Endometrial microvascular endothelial cells (primary cell): ENCODE results near the gene COBL. TPM values are rescaled to one million over a fixed set of nuclear protein-coding genes. Genes with fewer than 3 reads are reported as not detected.
"Not testable (repeated sequence)": the region's sequence is repeated elsewhere in the genome, so short reads cannot be mapped to it uniquely, and the experiment has no call there.

Source experiments
- in situ Hi-C: cut with HindIII; loops from 2 replicates; pipeline ENCODE4 v1.10.0; 2017; ENCODE audit warnings: low sequenced_read_pairs, low pct_unique_long_range_greater_than_20kb; ENCODE audit errors: inconsistent ontology term
- total RNA-seq: library from RNA; depleted of rRNA; stranded (reverse); fragments of >200 nt; gene quantifications from one replicate; pipeline ENCODE4 v1.2.3, GENCODE V29; 2015; ENCODE audit errors: inconsistent ontology term

COBL gene
- total RNA-seq, 1 donor from 2014 or later: not detected

DNA sequence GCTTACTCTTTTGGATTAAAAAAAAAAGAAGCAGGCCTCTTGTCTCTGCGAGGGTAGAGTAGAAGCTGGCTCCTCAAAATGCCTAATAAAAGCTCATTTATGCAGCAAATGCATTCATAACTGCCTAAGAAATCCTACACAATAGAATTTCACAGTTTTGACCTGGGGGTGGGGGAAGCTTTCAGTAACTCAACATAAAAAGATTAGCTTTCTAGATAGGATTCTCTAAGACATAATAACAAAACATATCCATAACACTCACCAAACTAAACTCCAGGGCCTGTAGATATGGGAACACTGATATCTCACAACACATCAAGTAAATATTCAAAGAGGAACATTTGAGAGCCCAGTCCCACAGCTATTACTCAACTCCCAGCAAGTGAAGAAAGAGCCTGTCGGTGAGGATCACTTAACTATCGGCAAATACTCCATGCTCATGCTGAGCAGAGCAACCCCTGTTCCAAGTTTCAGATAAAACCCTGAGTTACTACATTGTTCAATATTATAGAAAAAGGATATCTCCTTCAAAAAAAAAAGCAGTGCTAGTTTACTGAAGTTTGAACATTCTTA is 88.1 kb downstream of the COBL start:
- in situ Hi-C loops: no loop called here

DNA sequence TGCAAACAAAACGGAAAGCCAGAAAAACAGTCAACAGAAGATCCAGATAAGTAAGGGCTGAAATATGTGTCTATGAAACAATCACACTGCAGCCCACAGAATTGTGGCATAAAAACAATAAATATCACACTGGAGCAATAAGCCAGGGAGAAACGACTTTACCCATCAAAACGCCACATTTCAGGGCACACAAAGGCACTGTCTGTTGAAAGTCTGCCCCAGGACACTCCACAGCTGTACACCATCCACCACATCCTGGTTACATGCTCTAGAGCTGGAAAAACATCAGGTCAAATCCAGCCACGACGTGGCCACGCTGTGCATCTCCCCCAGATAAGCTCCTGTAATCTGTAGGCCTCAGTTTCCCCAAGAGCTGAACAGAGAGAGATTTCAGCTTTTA is 88.7 kb downstream of the COBL start:
- in situ Hi-C loops: no loop called here

DNA sequence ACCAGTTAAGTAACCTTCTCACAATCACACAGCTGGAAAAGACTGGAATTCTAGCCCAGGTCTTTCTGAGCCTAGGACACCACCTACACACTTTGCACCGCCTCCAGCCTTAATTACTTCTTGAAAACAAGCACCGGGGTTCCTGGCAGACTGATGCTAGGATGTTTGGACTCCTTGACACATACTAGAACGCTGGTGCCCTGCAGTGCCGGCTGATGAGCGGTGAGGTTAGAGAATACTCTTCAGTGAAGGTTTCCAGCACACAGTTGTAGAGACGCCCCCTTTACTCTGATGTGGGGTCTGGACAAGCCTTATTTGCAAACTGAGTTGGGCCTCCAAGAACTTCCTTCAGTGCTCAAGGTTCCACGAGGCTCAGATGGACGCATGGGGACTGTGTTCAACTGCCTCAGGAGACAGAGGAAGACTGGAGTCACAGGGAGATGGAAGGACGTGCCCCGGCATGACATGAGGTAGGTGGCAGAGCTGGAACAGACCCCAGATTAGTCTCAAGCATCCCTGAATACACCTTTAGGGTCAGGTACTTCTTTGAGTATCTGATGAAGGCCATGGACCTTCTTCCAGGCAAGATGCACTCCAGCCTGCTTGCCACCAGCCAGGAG is 89.6 kb downstream of the COBL start:
- in situ Hi-C loops: no loop called here

DNA sequence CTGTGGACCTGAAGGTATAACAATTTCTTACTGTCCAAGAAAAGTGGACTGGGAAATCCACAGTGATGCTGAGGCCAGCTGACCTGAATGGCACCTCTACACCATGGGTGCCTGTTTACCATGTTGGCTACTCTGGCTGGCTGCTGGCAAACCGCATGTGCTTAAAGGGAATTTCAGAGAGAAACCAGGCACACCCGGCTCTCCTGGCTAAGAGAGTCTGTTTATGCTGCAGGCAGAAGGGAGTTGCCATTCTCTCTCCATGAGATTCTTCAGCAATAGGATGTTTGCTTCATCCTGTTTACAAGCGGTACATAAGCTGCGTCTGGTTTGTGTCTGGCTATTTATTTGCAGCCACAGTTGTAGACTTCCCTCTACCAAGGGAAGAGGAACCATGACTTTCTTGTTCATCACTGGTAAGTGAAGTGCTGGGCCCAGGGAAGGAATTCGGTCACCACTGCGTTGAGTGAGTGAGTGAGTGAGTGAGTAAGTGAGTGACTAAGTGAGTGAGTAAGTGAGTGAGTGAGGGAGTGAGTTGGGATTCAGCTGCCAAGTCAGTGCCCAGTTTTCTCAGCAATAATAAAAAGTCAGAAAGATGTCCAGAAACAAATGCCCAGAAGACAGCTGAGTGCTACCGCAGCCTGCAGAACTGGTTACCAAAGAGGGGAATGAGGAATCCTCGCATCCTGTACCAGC is 90.4 kb downstream of the COBL start:
- in situ Hi-C loops: no loop called here

DNA sequence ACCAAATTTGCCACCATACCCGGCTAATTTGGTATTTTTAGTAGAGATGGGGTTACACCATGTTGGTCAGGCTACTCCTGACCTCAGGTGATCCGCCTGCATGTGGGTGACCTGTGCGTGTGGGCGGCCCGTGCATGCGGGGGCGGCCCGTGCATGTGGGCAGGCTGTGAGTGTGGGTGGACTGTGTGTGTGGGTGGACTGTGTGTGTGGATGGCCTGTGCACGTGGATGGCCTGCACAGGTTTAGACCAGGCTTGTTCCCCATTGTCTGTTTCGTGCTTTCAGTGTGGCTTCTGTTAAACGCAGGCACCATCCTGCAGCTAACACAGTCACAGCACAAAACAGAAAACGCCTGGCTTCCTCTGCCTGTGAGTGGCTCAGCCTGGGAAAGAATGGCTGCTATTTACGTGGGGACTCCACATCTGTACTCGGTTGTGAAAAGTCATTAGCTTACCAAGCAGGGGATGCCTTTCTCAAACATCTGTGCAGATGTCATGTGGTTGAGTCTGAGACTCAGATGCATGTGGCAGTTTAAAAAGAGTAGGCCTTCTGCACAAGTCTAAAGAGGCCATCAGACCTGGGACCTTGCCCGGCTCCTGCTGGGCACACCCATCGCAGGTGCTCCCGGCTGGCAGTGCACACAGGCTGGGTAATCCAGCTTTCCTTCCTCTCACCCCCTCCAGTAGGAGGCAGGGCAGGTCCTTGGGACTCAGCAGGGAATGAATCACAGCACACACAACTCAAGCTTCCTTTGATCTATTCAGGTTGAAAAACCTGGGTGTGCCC is 91.6 kb downstream of the COBL start:
- in situ Hi-C loops: no loop called here

DNA sequence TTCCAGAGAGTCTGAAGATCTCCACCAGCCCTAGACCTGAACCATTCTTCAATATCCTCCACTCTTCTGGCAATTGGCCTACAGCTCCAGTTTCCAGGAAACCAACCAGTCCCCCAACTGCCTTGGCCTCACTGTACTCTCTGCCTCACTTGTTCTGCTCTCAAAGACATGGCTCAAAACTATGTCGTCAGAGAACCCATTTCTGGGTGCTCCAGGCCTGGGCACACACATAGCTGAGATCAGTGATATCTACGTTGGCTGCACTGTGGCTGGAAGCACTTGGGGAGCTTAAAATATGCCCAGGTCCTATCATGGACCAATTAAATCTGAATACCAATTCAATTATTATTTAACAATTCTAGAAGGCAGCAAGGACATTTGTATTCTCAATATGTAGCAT is 93.1 kb downstream of the COBL start:
- in situ Hi-C loops: no loop called here

DNA sequence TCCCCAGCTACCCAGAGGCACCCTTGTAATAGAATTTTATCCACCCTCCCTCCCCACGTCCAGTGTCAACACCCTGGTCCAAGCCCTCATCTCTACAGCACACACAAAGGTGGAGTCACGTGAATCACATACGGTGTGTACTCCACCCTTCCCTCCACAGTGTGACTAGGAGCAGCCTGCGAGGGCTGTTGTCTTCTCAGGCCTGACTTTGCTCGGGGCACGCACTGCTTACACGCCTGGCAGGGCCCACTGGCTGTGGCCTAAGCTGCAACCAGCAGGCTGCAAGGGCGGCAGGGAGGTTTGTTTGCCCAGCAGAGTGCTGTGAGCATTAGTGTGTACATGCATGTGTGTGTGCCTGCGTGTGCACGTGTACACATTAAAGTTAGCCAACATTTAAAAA is 93.7 kb downstream of the COBL start:
- in situ Hi-C loops: no loop called here

DNA sequence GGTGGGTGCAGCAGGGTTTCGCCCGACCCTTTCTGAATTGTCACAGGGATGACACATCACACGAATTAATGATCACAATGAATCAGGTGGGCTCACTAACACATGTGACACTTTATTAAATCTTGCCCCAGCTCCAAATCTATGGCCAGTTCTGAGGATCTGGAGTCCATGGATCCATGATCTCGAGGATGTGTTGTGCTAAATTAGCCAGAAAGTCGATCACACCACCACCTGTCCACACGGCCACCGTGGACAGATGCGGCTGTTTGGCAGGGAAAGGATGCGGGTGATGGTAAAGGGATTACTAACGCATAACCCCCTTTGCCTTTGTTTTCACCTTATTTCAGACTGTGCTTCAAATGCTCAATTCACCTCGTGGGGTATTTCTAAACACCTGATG is 96.4 kb downstream of the COBL start:
- in situ Hi-C loops: no loop called here

DNA sequence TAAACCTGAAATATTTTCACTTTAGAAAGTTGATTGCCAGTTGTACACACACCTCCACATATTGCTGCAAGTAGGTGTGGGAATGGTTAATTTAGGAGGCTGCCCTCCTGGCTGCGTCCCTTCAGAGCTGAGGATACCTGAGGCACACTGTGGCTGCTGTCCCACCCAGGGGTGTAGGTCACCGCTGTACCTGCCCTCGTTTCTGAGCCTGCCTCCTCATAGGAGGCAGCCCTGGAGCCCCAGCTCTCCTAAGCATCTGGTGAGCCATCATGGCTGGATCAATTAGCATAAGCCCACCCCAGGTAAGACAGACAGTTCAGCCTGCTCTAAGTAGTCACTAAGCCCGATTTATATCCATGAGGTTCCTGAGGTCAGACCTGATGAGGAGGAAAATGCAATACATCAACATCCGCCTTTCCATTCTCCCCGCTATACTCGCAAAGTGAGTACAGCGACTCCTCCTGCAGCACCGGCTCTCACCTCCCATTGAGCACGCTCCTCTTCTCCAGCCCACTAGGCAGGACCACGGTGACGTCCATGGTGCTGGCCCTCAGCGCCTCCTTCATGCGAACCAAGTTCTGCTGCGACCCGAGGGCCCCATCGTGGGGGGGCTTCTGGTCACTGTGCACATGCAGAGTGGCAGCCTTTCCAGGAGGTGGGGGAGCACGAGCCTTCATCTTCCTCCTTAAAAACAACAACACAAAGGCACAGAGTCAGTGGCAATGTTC is 97.2 kb downstream of the COBL start:
- in situ Hi-C loops: no loop called here

DNA sequence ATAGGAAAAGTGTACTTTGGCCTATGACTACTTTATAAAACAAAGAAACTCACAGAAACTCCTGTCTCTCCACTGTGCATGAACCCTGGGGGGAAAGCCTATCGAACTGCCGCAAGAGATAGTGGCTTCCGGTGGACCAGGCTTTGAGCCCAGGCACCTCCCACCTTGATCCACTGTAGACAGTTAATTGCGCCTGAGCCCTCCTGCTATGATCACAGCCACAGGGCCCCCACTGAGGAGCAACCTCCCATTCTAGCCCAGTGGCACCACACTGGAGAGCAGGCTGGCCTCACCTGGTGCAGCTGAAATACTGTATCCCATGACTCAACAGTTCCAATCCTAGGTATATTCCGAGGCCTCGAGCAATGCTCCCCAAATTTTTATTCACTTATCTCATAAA is 98.8 kb downstream of the COBL start:
- in situ Hi-C loops: no loop called here

DNA sequence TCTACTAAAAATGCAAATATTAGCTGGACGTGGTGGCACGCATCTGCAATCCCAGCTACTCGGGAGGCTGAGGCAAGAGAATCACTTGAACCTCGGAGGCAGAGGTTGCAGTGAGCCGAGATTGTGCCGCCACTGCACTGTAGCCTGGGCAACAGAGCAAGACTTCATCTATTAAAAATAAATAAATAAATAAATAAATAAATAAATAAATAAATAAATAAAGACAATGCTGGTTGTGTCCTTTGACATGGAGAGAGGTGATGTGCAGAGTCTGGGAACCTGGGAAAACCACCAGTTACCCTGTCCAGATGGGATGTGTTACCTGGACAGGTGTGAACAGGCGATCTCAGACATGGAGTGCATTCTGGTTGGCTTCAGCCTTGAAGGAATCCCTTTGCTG is 102.5 kb downstream of the COBL start:
- in situ Hi-C loops: no loop called here

DNA sequence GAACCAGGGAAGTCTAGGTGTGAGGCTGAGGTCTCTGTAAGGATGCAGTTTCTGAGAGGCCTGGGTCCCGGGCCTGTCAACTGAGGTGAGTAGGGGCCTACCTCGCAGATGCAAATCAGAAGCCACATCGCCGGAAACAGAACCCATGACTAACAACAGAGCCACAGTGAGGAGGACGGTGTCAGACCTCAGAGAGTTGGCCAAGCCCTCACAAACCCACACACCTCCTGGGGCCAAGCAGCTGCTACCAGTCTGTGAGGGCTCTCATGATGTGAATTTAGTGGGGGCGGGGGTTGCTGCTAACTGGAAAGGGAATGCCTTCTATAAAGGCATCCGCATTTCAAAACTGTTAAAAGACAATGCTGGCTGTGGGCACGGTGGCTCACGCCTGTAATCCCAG is 103.0 kb downstream of the COBL start:
- in situ Hi-C loops: no loop called here

DNA sequence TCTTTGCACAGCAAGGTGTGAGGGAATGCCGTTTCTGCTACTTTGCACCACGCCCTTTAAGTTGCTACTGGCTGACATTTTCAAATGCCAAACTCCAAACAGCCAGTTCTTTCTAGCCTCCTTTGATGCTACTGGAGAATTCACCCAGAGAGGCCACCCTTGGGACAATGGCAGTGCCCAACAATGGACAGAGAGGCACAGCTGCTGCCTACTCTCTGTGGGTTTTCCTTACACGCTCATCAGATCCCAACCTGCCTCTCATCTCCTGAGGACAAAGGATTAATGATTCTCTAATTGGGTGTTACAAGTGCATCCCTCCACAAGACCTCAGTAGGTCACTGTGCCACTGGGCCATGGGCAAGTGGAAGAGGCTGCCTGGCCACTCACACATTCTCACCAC is 105.8 kb downstream of the COBL start:
- in situ Hi-C loops: no loop called here

DNA sequence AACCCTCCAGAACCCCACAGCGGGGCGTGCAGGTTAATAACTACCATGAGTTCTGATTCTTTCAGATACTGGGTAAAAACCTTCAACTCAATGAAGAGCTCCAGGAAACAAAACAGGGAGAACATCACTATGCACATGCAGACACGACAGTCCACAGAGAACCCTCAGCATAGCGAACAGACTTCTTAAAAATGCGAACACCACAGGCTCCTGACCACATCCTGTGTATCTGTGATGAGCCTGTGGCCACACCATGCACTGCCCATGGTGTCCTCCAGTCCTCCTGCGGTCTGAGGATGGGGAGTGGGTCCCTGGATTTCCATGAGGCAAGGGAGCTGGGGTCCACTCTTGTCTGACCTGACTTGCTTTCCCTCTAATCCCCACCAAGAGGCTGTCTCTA is 107.2 kb downstream of the COBL start:
- in situ Hi-C loops: no loop called here

DNA sequence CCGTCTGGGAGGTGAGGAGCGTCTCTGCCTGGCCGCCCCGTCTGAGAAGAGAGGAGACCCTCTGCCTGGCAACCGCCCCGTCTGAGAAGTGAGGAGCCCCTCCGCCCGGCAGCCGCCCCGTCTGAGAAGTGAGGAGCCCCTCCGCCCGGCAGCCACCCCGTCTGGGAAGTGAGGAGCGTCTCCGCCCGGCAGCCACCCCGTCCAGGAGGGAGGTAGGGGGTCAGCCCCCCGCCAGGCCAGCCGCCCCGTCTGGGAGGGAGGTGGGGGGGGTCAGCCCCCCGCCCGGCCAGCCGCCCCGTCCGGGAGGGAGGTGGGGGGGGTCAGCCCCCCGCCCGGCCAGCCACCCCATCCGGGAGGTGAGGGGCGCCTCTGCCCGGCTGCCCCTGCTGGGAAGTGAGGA is 108.5 kb downstream of the COBL start:
- in situ Hi-C loops: not testable (repeated sequence)

DNA sequence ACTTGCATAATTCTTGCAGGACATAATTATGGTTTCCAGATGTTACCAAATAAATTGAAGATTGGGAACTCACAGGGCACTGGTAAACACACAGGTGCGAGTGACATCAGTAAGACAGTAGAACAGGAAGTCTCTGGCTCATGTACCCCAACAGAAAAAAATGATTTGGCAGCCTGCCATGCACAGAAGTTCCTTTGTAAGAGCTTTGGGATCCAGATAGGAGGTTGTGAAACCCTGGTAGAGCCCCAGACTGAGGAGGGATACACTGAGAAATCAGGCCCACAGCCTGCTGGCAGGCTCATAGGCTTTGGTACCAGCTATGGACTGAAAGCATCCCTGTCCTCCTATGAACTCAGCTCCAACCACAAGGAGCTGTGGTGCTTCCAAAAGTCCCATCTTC is 118.0 kb downstream of the COBL start:
- in situ Hi-C loops: no loop called here

DNA sequence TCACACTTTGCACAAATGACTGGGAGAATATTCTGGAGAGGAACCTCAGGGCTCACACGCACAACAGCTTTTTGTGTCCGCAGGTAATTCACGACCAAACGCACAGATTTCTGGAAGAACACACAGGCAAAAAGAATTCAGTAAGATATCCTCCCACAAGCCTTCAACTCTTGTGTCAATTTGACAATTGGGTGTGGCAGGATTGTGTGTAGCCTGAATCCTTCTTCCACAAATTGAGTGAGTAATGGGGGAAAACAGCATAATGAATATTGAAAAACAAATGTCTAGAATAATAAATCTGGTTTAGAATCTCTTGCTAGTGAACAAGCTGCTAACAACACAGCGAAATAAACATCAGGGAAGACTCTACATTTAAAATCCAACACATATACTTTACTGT is 125.6 kb downstream of the COBL start:
- in situ Hi-C loops: no loop called here

DNA sequence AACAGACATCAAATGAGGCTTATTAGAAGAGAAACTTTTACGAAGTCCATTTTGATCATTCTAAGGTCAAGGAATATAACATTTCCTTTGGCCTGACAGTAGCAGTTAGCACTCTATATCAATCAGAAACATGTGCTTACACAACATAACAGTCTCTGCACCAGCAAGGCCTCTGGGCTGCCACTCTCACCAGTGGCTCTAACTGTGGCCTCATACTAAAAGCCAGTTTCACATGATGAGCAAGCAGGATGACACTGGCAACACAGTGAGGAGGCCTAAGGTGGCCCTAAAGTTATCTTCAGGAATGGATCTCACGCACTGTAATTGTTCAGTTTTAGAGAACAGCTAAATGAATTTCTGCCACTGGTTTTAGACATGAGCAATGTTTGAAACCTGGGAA is 126.8 kb downstream of the COBL start:
- in situ Hi-C loops: no loop called here

DNA sequence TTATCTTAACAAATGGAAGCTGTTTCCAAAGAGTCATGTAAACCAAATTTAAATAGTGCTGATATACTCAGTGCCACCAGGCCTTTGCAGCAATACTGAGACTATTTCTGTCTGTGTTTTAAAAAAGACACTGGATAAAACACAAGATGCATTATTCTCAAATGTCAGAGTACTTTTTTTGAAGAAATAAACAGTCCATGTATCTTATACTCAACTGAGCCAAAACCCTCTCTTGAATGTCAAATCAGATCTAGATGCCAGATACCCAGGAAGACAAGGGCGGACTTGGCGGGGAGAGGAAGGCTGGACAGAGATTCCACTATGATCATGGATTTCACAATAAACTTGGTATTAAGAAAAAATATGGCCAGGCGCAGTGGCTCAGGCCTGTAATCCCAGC is 127.6 kb downstream of the COBL start:
- in situ Hi-C loops: no loop called here
